Measurements from ENCODE around the gene TMEM119.

TMEM119 gene

DNA sequence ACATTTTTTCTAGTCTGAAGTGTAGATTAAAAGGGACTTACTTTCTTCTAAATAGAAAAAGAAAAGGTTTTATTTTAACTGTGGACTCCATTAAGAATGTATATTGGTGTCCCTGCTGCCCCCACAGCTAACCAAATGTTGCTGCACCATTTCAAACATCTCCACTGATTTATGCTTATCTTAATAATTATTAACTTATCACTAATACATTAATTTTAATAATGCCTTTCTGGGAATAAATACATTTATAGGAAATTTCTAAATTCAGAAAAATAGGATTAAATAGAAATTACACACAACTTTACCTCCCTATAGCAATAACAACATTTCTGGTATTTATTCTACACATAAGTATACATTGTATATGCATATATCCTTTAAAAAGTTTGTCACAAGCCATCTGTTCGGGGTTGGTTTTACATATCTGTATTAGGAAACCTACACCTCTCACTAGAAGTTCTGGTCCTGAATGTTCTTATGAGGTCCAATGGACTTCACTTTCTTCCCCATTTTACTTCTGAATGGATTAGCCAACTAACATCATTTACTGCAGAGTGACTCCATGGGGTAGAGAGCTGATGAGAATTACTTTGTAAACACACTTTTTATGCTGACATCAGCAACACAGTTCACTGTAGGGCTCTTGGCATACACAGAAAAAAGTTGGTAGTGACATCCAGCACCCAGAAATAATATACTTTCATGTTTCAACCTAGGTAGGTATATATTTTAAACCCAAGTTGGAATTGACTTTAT, 45.2 kb upstream of the TMEM119 start:
- no peak overlapping the region for H3K4me3 ChIP-seq (ENCODE audit: low read depth, low read length)
- no peak for TF ChIP-seq CTCF (IDR thresholded peaks at IDR 0.05; ENCODE audit: low read depth, low read length)
- in situ Hi-C loops (cut with HindIII; ENCODE audit: low sequenced_read_pairs): no loop called here
- DNase-seq (ENCODE audit: low read depth, low spot score): no peak

DNA sequence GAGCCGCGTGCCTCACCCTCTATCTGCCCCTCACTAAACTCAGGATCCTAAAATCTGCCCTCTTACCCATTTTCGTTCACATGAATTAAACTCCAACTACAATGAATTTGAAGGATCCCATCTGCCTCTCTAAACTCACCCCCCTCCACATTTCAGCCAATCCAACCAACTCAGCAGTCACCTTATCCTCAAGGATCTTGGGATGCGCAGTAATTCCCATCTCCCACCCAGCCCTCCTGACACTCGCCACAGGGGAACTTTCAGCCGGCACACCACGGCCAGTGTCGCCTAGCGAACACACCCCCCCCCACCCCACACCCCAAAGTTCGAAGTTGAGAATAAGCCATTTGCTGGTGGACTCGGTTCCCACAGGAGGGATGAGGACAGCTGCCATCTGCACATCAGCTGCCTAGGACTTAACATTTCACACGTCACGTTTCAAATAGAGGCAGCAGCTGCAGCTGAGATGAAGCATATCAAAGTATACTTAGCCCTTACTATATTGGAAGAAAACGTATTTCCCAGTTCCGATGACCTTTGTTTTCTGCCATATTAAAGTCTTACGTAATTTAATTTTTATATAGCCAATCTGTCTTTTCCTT, 44.5 kb upstream of the TMEM119 start:
- DNase-seq (ENCODE audit: low read depth, low spot score): no peak
- no peak for TF ChIP-seq CTCF (IDR thresholded peaks at IDR 0.05; ENCODE audit: low read depth, low read length)

GRCh38 chr12:108641446-108642268, 43.8 kb upstream of the TMEM119 start:
- no peak for DNase-seq (ENCODE audit: low read depth, low spot score)
- H3K4me3 ChIP-seq (ENCODE audit: low read depth, low read length): no peak overlapping the region
- no peak for TF ChIP-seq CTCF (IDR thresholded peaks at IDR 0.05; ENCODE audit: low read depth, low read length)
- in situ Hi-C loops (cut with HindIII; ENCODE audit: low sequenced_read_pairs): no loop called here

More for the DNA sequence above, 44.5 kb upstream of the TMEM119 start:
- no peak overlapping the region for H3K4me3 ChIP-seq (ENCODE audit: low read depth, low read length)
- in situ Hi-C loops (cut with HindIII; ENCODE audit: low sequenced_read_pairs): no loop called here

GRCh38 chr12:108640802-108641445, 43.0 kb upstream of the TMEM119 start:
- peak; percentile 52 for DNase-seq (ENCODE audit: low read depth, low spot score)
- TF ChIP-seq CTCF (IDR thresholded peaks at IDR 0.05; ENCODE audit: low read depth, low read length): no peak
- in situ Hi-C loops (cut with HindIII; ENCODE audit: low sequenced_read_pairs): no loop called here
- no peak overlapping the region for H3K4me3 ChIP-seq (ENCODE audit: low read depth, low read length)

DNA sequence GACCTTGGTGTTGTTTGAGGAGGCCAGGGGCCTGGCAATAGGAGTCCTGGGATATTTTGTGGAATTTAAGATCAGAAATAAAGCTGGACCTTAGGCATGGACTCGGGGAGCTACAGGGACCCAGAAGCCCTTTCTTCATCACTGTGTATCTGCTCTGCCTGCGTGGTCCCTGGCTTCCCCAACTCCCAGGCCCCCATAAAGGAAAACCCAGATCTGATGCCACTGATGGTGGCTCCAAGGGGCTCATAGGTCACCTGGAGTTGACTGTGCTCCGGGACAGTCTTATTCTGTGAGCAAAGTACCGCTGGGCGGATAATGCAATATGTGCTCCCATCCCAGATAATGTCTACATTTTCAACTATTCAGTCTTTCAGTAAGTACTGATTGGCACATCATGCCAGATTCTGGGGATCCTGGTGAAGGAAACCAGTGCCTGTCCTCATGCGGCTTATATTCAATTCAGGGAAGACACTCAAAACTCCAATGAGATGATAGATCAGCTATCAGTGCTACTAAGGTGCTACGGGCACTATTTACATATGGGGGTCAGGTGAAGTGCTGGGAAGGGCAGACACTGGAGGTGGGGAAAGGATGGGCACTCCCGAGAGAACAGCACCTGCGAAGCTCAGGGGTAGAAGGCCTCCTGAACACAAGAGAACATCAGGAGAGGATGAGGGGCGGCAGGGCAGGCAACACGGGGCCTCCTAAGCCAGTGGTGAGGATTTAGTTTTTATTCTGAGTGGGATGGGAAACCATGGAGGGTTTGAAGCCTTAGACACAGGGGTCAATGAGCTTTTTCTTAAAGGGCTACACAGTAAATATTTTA, 41.3 kb upstream of the TMEM119 start:
- no peak for TF ChIP-seq CTCF (IDR thresholded peaks at IDR 0.05; ENCODE audit: low read depth, low read length)
- H3K4me3 ChIP-seq (ENCODE audit: low read depth, low read length): no peak overlapping the region
- in situ Hi-C loops (cut with HindIII; ENCODE audit: low sequenced_read_pairs): no loop called here
- DNase-seq (ENCODE audit: low read depth, low spot score): no peak

Measured in astrocyte of the spinal cord (primary cell).